GM12878 (cell line): Measurements from ENCODE around the gene C11orf98.

Experiments used
- CBFB ChIP-seq: IDR thresholded peaks from 2 replicates; pipeline ENCODE4 v1.6.1; 2016; ENCODE audit warnings: antibody characterized with exemption, low read depth
- CTCF ChIP-seq, 3 experiments: IDR thresholded peaks in 2 of 3; conservative IDR thresholded peaks in 1 of 3; 2 replicates each; pipeline ENCODE4 v1.5.1; 2011; ENCODE audit warnings: low read depth in 3 of 3, low read length in 3 of 3, mild to moderate bottlenecking in 3 of 3, control low read depth in 2 of 3, moderate library complexity in 2 of 3, inconsistent platforms in 1 of 3, mixed read lengths in 1 of 3; ENCODE audit not compliant: control insufficient read depth in 2 of 3, insufficient read depth in 1 of 3; ENCODE audit errors: extremely low read depth in 1 of 3
- GATAD2B ChIP-seq: fragments of 450-650 bp; conservative IDR thresholded peaks from 2 replicates; pipeline ENCODE4 v1.6.1; 2017; ENCODE audit warnings: low read depth, mild to moderate bottlenecking, moderate library complexity
- NFIC ChIP-seq: IDR thresholded peaks from 2 replicates; pipeline ENCODE4 v1.6.1; 2012; ENCODE audit warnings: low read depth, mild to moderate bottlenecking, inconsistent platforms, low read length, moderate library complexity
- NFYB ChIP-seq: IDR thresholded peaks from 2 replicates; pipeline ENCODE4 v1.6.1; 2011; ENCODE audit warnings: low read depth, mild to moderate bottlenecking, low read length, improper control_type of control experiment, moderate library complexity; ENCODE audit not compliant: insufficient read depth
- POLR2A ChIP-seq: IDR thresholded peaks from 2 replicates; pipeline ENCODE4 v1.6.1; 2011; ENCODE audit warnings: low read depth, mild to moderate bottlenecking, low read length
- POLR2AphosphoS5 ChIP-seq: IDR thresholded peaks from 2 replicates; pipeline ENCODE4 v1.6.1; 2011; ENCODE audit warnings: mild to moderate bottlenecking, low read length, inconsistent platforms
- RBBP5 ChIP-seq: fragments of 200-600 bp; sonication (generic); conservative IDR thresholded peaks from 2 replicates; pipeline ENCODE4 v1.6.1; 2016
- USF1 ChIP-seq: IDR thresholded peaks from 2 replicates; pipeline ENCODE4 v1.6.1; 2011; ENCODE audit warnings: borderline replicate concordance, low read depth, mild to moderate bottlenecking, moderate library complexity, mixed read lengths, low read length; ENCODE audit not compliant: insufficient read depth; ENCODE audit errors: extremely low read length
- ZBED1 ChIP-seq: IDR thresholded peaks from 2 replicates; pipeline ENCODE4 v1.6.1; 2016; ENCODE audit warnings: borderline replicate concordance
- ZZZ3 ChIP-seq: IDR thresholded peaks from 2 replicates; pipeline ENCODE4 v1.6.1; 2011; ENCODE audit warnings: low read depth; ENCODE audit not compliant: control insufficient read depth, insufficient read length
- TF ChIP-seq, protein P1 (sequence below): IDR thresholded peaks from 2 replicates; pipeline ENCODE4 v1.6.1; 2011; ENCODE audit warnings: borderline replicate concordance, low read depth, mild to moderate bottlenecking, moderate library complexity, low read length; ENCODE audit not compliant: insufficient read depth, poor library complexity, severe bottlenecking
- TF ChIP-seq, protein P2 (sequence below): fragments of 450-650 bp; IDR thresholded peaks from 2 replicates; pipeline ENCODE4 v1.6.1; 2017; ENCODE audit warnings: mild to moderate bottlenecking, moderate library complexity
- TF ChIP-seq, protein P3 (sequence below): fragments of 450-650 bp; formaldehyde crosslinking; IDR thresholded peaks from 2 replicates; pipeline ENCODE4 v1.4.0; 2022; ENCODE audit warnings: mild to moderate bottlenecking, moderate library complexity

DNA sequence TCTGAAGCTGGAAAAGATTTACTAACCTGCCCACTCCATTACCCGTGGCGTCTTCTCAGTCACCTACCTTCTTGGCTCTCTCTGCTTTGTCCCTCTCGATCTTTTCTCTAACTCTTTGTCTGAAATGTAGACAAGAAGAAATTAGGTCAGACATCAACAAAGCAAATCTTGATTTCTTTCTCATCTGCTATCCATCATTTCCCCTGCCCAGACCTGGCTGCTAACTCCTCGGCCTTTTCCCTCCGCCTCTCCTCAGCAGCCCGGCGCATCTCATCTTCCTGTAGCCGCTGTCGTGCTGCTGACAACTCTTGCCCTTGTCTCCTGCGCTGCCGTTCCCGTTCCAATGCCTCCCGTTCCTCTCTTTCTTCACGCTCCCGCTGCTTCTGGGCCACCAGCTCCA, 12.7 kb upstream of the C11orf98 start:
- TF ChIP-seq CTCF (IDR thresholded peaks at IDR 0.05 in 2 of 3, conservative IDR thresholded peaks at IDR 0.05 in 1 of 3; ENCODE audit: control insufficient read depth in 2 of 3, extremely low read depth in 1 of 3, insufficient read depth in 1 of 3, low read depth in 3 of 3, low read length in 3 of 3): no peak
- TF ChIP-seq, protein P1, sequence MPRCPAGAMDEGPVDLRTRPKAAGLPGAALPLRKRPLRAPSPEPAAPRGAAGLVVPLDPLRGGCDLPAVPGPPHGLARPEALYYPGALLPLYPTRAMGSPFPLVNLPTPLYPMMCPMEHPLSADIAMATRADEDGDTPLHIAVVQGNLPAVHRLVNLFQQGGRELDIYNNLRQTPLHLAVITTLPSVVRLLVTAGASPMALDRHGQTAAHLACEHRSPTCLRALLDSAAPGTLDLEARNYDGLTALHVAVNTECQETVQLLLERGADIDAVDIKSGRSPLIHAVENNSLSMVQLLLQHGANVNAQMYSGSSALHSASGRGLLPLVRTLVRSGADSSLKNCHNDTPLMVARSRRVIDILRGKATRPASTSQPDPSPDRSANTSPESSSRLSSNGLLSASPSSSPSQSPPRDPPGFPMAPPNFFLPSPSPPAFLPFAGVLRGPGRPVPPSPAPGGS: no peak
- TF ChIP-seq CBFB: no peak
- no peak for TF ChIP-seq RBBP5
- TF ChIP-seq, protein P2, sequence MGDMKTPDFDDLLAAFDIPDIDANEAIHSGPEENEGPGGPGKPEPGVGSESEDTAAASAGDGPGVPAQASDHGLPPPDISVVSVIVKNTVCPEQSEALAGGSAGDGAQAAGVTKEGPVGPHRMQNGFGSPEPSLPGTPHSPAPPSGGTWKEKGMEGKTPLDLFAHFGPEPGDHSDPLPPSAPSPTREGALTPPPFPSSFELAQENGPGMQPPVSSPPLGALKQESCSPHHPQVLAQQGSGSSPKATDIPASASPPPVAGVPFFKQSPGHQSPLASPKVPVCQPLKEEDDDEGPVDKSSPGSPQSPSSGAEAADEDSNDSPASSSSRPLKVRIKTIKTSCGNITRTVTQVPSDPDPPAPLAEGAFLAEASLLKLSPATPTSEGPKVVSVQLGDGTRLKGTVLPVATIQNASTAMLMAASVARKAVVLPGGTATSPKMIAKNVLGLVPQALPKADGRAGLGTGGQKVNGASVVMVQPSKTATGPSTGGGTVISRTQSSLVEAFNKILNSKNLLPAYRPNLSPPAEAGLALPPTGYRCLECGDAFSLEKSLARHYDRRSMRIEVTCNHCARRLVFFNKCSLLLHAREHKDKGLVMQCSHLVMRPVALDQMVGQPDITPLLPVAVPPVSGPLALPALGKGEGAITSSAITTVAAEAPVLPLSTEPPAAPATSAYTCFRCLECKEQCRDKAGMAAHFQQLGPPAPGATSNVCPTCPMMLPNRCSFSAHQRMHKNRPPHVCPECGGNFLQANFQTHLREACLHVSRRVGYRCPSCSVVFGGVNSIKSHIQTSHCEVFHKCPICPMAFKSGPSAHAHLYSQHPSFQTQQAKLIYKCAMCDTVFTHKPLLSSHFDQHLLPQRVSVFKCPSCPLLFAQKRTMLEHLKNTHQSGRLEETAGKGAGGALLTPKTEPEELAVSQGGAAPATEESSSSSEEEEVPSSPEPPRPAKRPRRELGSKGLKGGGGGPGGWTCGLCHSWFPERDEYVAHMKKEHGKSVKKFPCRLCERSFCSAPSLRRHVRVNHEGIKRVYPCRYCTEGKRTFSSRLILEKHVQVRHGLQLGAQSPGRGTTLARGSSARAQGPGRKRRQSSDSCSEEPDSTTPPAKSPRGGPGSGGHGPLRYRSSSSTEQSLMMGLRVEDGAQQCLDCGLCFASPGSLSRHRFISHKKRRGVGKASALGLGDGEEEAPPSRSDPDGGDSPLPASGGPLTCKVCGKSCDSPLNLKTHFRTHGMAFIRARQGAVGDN: no peak
- TF ChIP-seq ZBED1: no peak
- no peak for TF ChIP-seq NFYB
- no peak for TF ChIP-seq POLR2AphosphoS5
- no peak for TF ChIP-seq GATAD2B
- TF ChIP-seq USF1: no peak
- TF ChIP-seq POLR2A: no peak
- TF ChIP-seq NFIC: no peak
- TF ChIP-seq, protein P3, sequence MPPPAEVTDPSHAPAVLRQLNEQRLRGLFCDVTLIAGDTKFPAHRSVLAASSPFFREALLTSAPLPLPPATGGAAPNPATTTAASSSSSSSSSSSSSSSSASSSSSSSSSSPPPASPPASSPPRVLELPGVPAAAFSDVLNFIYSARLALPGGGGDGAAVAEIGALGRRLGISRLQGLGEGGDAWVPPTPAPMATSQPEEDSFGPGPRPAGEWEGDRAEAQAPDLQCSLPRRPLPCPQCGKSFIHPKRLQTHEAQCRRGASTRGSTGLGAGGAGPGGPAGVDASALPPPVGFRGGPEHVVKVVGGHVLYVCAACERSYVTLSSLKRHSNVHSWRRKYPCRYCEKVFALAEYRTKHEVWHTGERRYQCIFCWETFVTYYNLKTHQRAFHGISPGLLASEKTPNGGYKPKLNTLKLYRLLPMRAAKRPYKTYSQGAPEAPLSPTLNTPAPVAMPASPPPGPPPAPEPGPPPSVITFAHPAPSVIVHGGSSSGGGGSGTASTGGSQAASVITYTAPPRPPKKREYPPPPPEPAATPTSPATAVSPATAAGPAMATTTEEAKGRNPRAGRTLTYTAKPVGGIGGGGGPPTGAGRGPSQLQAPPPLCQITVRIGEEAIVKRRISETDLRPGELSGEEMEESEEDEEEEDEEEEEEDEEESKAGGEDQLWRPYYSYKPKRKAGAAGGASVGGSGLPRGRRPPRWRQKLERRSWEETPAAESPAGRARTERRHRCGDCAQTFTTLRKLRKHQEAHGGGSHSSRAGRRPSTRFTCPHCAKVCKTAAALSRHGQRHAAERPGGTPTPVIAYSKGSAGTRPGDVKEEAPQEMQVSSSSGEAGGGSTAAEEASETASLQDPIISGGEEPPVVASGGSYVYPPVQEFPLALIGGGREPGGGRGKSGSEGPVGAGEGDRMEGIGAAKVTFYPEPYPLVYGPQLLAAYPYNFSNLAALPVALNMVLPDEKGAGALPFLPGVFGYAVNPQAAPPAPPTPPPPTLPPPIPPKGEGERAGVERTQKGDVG (CRISPR knock-in tag): no peak
- no peak for TF ChIP-seq ZZZ3
